Sigmoid colon (tissue), 4 donors: ENCODE measurements around the gene IL6R.

Experiments used
- CTCF ChIP-seq, 4 experiments: fragments of 450-650 bp in 3 of 4; fragments of 200-600 bp in 1 of 4; IDR thresholded peaks; one replicate each; pipeline ENCODE4 v1.5.1; 2016 to 2019; ENCODE audit warnings: antibody characterized with exemption in 4 of 4, mild to moderate bottlenecking in 3 of 4, moderate library complexity in 2 of 4
- EP300 ChIP-seq, 4 donors: sonication (generic); formaldehyde crosslinking; IDR thresholded peaks; one replicate each; pipeline ENCODE4 v1.6.1; 2017; ENCODE audit warnings: antibody characterized with exemption in 4 of 4
- POLR2A ChIP-seq, 2 donors: fragments of 450-650 bp; IDR thresholded peaks; one replicate each; pipeline ENCODE4 v1.6.1; 2016; ENCODE audit warnings: antibody characterized with exemption in 2 of 2, mild to moderate bottlenecking in 2 of 2, moderate library complexity in 2 of 2
- POLR2AphosphoS5 ChIP-seq, 4 donors: sonication (generic); formaldehyde crosslinking; IDR thresholded peaks; one replicate each; pipeline ENCODE4 v1.6.1; 2017; ENCODE audit warnings: antibody characterized with exemption in 4 of 4

- no peak for TF ChIP-seq POLR2AphosphoS5 (IDR thresholded peaks at IDR 0.05)
- no peak for TF ChIP-seq POLR2A (IDR thresholded peaks at IDR 0.05)
- TF ChIP-seq EP300 (IDR thresholded peaks at IDR 0.05) = no peak
- no peak for TF ChIP-seq CTCF (IDR thresholded peaks at IDR 0.05)
Observed at GRCh38 chr1:154496383-154496782, 91.2 kb downstream of the IL6R start.
